K562 (cell line): ENCODE data around the gene ELMO1. TPM values are rescaled to one million over a fixed set of nuclear protein-coding genes. Genes with fewer than 3 reads are reported as not detected.

Experiments
- ATAC-seq: fragments of 200-7000 bp; cut with Tn5 transposase; 3 replicates; pipeline ENCODE4 v1.9.1; 2020; ENCODE audit warnings: moderate library complexity
- BruUV-seq: library from RNA; stranded (reverse); fragments of 400-500 nt; replicated peaks from 2 replicates; lab custom pipeline; 2021; lab: Mats Ljungman, UMichigan
- CTCF ChIA-PET: fragments of 300-600 bp; formaldehyde crosslinking; extraction: SDS; loops from one replicate; lab custom pipeline; 2021; ENCODE audit warnings: low intra/inter-chr PET ratio; lab: Yijun Ruan, JAX
- POLR2A ChIA-PET: fragments of 300-600, 350-650 bp; sonication (Branson Sonifier 250); formaldehyde crosslinking; extraction: SDS; loops from one replicate; lab custom pipeline; 2021; ENCODE audit warnings: antibody characterized with exemption, inconsistent platforms; lab: Yijun Ruan, JAX
- DNase-seq, 4 experiments: peaks; one replicate each; pipeline versions ENCODE4 v3.0.0 to v3.0.0-alpha.2; 2011 to 2018; ENCODE audit warnings: low spot score in 3 of 4, mixed read lengths in 3 of 4; ENCODE audit errors: extremely low read depth in 1 of 4
- FAIRE-seq: peaks from 2 replicates; lab custom pipeline; 2011; peaks lifted over from hg19 to GRCh38; lab: Jason Lieb, UNC
- H2AFZ ChIP-seq: 2 replicates; pipeline ENCODE4 v1.6.0; 2011; ENCODE audit warnings: low read depth, low read length, control low read depth, inconsistent platforms
- H3K27ac ChIP-seq: fragments of 200-600 bp; 3 replicates; pipeline ENCODE4 v1.8.0; 2011; ENCODE audit warnings: low read depth, mild to moderate bottlenecking, control low read depth, inconsistent platforms, low read length, moderate library complexity, mixed read lengths; ENCODE audit errors: extremely low read depth
- H3K27me3 ChIP-seq, 2 experiments: fragments of 300-600 bp in 1 of 2; 2 replicates in 1 of 2; 3 replicates in 1 of 2; pipeline versions ENCODE4 v1.6.0 to v1.8.0; 2011; ENCODE audit warnings: inconsistent platforms in 2 of 2, low read length in 2 of 2, mild to moderate bottlenecking in 1 of 2, mixed read lengths in 1 of 2, moderate library complexity in 1 of 2; ENCODE audit not compliant: control insufficient read depth in 2 of 2, insufficient read depth in 2 of 2
- H3K36me3 ChIP-seq: fragments of 300-600 bp; 3 replicates; pipeline ENCODE4 v1.8.0; 2011; ENCODE audit warnings: mild to moderate bottlenecking, low read length, inconsistent platforms; ENCODE audit not compliant: control insufficient read depth, insufficient read depth
- H3K4me1 ChIP-seq, 2 experiments: fragments of 200-600 bp in 1 of 2; replicated peaks in 1 of 2; 2 replicates in 1 of 2; 3 replicates in 1 of 2; pipeline versions ENCODE4 v1.5.1 to v1.8.0; 2011; ENCODE audit warnings: inconsistent platforms in 2 of 2, low read length in 2 of 2, mild to moderate bottlenecking in 1 of 2, mixed read lengths in 1 of 2, moderate library complexity in 1 of 2; ENCODE audit not compliant: control insufficient read depth in 2 of 2, insufficient read depth in 2 of 2
- H3K4me2 ChIP-seq: 2 replicates; pipeline ENCODE4 v1.6.1; 2011; ENCODE audit warnings: low read length, control low read depth, inconsistent platforms, mixed read lengths; ENCODE audit not compliant: insufficient read depth
- H3K4me3 ChIP-seq: fragments of 200-600 bp; sonication (generic), shearing (Covaris generic); 2 replicates; pipeline ENCODE4 v1.5.1; 2016; ENCODE audit warnings: control low read depth, inconsistent platforms
- H3K79me2 ChIP-seq: fragments of 200-600 bp; 3 replicates; pipeline ENCODE4 v1.8.0; 2011; ENCODE audit warnings: low read length, inconsistent platforms; ENCODE audit not compliant: control insufficient read depth, insufficient read depth
- H3K9ac ChIP-seq, 2 experiments: 2 replicates each; pipeline versions ENCODE4 v1.6.0 to v1.6.1; 2011; ENCODE audit warnings: low read depth in 2 of 2, low read length in 2 of 2, control low read depth in 1 of 2, inconsistent platforms in 1 of 2, mild to moderate bottlenecking in 1 of 2, mixed read lengths in 1 of 2; ENCODE audit not compliant: insufficient read depth in 1 of 2
- H3K9me1 ChIP-seq: one replicate; pipeline ENCODE4 v1.6.0; 2011; ENCODE audit warnings: inconsistent platforms, mild to moderate bottlenecking, low read length, moderate library complexity; ENCODE audit not compliant: control insufficient read depth, insufficient read depth
- H3K9me3 ChIP-seq: replicated peaks from 2 replicates; pipeline ENCODE4 v1.5.1; 2011; ENCODE audit warnings: low read depth, low read length, inconsistent platforms; ENCODE audit not compliant: control insufficient read depth, insufficient read depth
- H4K20me1 ChIP-seq: replicated peaks from 2 replicates; pipeline ENCODE4 v1.6.1; 2011; ENCODE audit warnings: low read length, inconsistent platforms, mixed read lengths; ENCODE audit not compliant: control insufficient read depth, insufficient read depth
- BACH1 ChIP-seq: fragments of 200-800 bp; sonication (Bioruptor generic); IDR thresholded peaks from 2 replicates; pipeline ENCODE4 v1.6.1; 2016; ENCODE audit warnings: missing genetic modification characterization, missing compliant biosample characterization
- ZBTB8A ChIP-seq: fragments of 450-650 bp; IDR thresholded peaks from 2 replicates; pipeline ENCODE4 v1.6.1; 2018; ENCODE audit warnings: mild to moderate bottlenecking, moderate library complexity; ENCODE audit not compliant: partially characterized antibody
- WGBS: fragments of 100-300 bp; shearing (Covaris generic); methylation state at CpG from one replicate; pipeline ENCODE4 v1.1.6; 2016; ENCODE audit warnings: low coverage, mixed read lengths; ENCODE audit not compliant: insufficient coverage; ENCODE audit errors: missing lambda C conversion rate; 5-methylcytosine and 5-hydroxymethylcytosine counted together
- in situ Hi-C: fragments of 300-500 bp; cut with MboI; formaldehyde crosslinking; loops from 4 replicates; pipeline ENCODE4 v1.15.0; 2018; ENCODE audit warnings: inconsistent platforms, mixed read lengths
- intact Hi-C: fragments of 100-400 bp; cut with micrococcal nuclease; formaldehyde crosslinking; loops from 2 replicates; pipeline ENCODE4 v1.14.2; 2022
- polyA plus RNA-seq, 8 experiments: library from polyadenylated mRNA; depleted of rRNA in 4 of 8; stranded (reverse) in 5 of 8; unstranded in 3 of 8; fragments of >200 nt; fragmentation: Nextera tagmentation in 2 of 8; fragmentation: Illumina TruSeq in 1 of 8; extraction: Ambion mirVana in 2 of 8; extraction: Trizol in 1 of 8; gene quantifications; 2 replicates each; pipeline versions ENCODE4 v1.2.1 to v1.2.3, GENCODE V29; 2011 to 2014; ENCODE audit warnings: inconsistent platforms in 1 of 8, missing spikeins in 1 of 8
- total RNA-seq, 7 experiments: library from RNA; depleted of rRNA in 6 of 7; stranded (reverse); fragments of >200 nt in 6 of 7; fragmentation: Illumina TruSeq in 2 of 7; extraction: Trizol in 2 of 7; gene quantifications; 2 replicates each; pipeline versions ENCODE4 v1.2.1 to v1.2.3, GENCODE V29; 2011 to 2021; ENCODE audit warnings: low replicate concordance in 1 of 7
- TF ChIP-seq, protein P1 (sequence below), 3 experiments: fragments of 200-800 bp in 1 of 3; fragments of 250-450 bp in 1 of 3; fragments of 450-650 bp in 1 of 3; sonication (Bioruptor Pico) in 1 of 3; sonication (Bioruptor generic) in 1 of 3; formaldehyde crosslinking in 1 of 3; IDR thresholded peaks; 2 replicates each; pipeline versions ENCODE4 v1.6.1 to v1.8.0; 2016 to 2022; ENCODE audit warnings: mild to moderate bottlenecking in 2 of 3, missing genetic modification characterization in 2 of 3, missing compliant biosample characterization in 1 of 3, moderate library complexity in 1 of 3

The ELMO1 gene
- total and polyA plus RNA-seq, 9 of the 15 experiments (the other 6 are each of a cell fraction or from before 2014, with no cell fraction given), result 0.36 to 7.2 (median 3.6) TPM

DNA sequence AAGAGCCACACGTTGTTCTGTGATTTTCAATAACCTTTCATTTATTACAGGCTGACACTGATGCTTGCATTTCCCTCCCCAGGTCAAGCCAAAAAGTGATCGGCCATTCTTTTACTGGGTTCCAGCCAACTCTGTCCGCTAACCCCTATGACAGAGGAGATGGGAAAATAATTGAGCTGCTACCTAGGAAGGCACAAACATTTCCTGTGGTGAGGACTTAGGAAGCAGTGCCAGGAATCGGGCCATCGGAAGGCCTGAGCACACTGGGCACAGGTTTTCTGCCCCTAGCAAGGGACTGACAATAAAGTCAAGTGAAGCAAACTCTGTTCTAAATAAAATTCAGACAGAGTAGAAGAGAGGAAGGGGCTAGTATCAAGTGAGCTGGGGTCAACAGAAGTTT, 411.4 kb downstream of the ELMO1 start:
- no TSS peak for BruUV-seq
- Histone ChIP-seq H3K27me3 (no peaks in the 10 kb centered on the region), H3K4me1 (peaks cover 0 to 3% of the 10 kb centered on the region in 2 experiments; a peak in 1 of 5 replicates), H3K36me3 (no peaks in the 10 kb centered on the region), H2AFZ (no peak overlapping the region), H3K9ac (no peak overlapping the region), H3K9me3 (no peaks in the 10 kb centered on the region), H3K4me3 (no peak overlapping the region), H4K20me1 (no peaks in the 10 kb centered on the region), H3K79me2 (no peaks in the 10 kb centered on the region), H3K27ac (no peak overlapping the region), H3K9me1 (no peaks in the 10 kb centered on the region), H3K4me2 (no peak overlapping the region)
- 2% methylated on average over 5 of the region's 5 CpGs for WGBS
- in situ Hi-C loops (no loop called here), intact Hi-C loops (no loop called here)
- CTCF ChIA-PET, result no interaction called here
- TF ChIP-seq BACH1 (no peak), ZBTB8A (no peak)
- TF ChIP-seq, protein P1, sequence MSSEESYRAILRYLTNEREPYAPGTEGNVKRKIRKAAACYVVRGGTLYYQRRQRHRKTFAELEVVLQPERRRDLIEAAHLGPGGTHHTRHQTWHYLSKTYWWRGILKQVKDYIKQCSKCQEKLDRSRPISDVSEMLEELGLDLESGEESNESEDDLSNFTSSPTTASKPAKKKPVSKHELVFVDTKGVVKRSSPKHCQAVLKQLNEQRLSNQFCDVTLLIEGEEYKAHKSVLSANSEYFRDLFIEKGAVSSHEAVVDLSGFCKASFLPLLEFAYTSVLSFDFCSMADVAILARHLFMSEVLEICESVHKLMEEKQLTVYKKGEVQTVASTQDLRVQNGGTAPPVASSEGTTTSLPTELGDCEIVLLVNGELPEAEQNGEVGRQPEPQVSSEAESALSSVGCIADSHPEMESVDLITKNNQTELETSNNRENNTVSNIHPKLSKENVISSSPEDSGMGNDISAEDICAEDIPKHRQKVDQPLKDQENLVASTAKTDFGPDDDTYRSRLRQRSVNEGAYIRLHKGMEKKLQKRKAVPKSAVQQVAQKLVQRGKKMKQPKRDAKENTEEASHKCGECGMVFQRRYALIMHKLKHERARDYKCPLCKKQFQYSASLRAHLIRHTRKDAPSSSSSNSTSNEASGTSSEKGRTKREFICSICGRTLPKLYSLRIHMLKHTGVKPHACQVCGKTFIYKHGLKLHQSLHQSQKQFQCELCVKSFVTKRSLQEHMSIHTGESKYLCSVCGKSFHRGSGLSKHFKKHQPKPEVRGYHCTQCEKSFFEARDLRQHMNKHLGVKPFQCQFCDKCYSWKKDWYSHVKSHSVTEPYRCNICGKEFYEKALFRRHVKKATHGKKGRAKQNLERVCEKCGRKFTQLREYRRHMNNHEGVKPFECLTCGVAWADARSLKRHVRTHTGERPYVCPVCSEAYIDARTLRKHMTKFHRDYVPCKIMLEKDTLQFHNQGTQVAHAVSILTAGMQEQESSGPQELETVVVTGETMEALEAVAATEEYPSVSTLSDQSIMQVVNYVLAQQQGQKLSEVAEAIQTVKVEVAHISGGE (CRISPR knock-in tag; IDR thresholded peaks at IDR 0.05), result no peak
- FAIRE-seq (no peak), DNase-seq (no peak), ATAC-seq (no peak)
- POLR2A ChIA-PET, result no interaction called here
